Measurements from ENCODE around the gene HS3ST5.

The HS3ST5 gene

DNA sequence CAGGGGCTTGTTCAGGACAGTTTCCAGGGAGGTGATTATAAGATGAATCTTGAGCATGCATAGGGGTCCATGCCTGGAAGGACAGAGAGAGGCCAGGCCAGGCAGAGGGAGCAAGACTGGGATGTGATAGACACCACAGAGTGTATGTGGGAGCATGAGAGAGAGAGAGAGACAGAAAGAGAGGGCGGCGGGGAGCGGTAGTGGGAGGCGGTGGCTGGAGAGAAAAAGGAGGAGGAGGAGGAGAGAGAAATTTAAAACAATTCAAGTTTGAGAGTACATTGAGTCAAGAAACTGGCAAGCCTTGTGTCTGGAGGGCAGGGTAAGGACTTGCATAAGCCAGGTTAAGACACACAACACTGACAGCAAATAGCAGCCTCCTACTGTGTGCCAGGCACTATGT lies 209.0 kb downstream of the HS3ST5 start:
- Histone ChIP-seq H3K9me3 (ENCODE audit: control insufficient read depth, low read length) (no peaks in the 10 kb centered on the region), H3K4me1 (ENCODE audit: control insufficient read depth, insufficient read depth, low read length, poor library complexity, severe bottlenecking) (no peaks in the 10 kb centered on the region), H3K4me3 (ENCODE audit: extremely low read depth, insufficient read depth, low read length, poor library complexity, severe bottlenecking) (no peak overlapping the region), H3K36me3 (ENCODE audit: control insufficient read depth, insufficient read depth, low read length) (peaks cover under 1% of the 10 kb centered on the region), H3K27ac (ENCODE audit: low read depth, low read length, severe bottlenecking) (no peak overlapping the region)
- WGBS, 2 experiments (ENCODE audit: insufficient coverage in 2 of 2): 97% methylated on average over 3 of the region's 4 CpGs; no CpG with 5 or more reads in 1 of the 2 experiments

DNA sequence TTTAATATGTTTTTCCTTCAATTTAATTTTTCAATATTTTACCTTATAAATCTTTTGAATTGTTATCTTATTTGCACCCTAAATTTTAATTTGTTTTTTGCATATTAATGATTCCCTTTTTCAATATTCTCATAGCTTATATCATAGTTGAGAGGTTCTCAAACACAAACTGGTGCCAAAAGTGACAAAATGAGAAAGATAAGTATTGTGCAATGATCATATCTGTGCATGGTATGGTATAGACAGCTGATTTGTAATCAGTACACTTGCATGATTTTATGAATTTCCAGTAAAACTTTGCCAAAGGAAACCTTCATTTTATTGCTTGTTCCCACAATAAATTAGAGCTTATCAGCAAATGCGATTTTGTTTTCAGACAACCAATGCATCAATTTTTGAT lies 210.9 kb downstream of the HS3ST5 start:
- no peak overlapping the region for H3K4me3 ChIP-seq (ENCODE audit: extremely low read depth, insufficient read depth, low read length, poor library complexity, severe bottlenecking)
- H3K4me1 ChIP-seq (ENCODE audit: control insufficient read depth, insufficient read depth, low read length, poor library complexity, severe bottlenecking): no peaks in the 10 kb centered on the region
- H3K9me3 ChIP-seq (ENCODE audit: control insufficient read depth, low read length): no peaks in the 10 kb centered on the region
- H3K36me3 ChIP-seq (ENCODE audit: control insufficient read depth, insufficient read depth, low read length): no peaks in the 10 kb centered on the region
- no peak overlapping the region for H3K27ac ChIP-seq (ENCODE audit: low read depth, low read length, severe bottlenecking)
- WGBS, 2 experiments (ENCODE audit: insufficient coverage in 2 of 2): no CpG with 5 or more reads among the region's 1 CpG

DNA sequence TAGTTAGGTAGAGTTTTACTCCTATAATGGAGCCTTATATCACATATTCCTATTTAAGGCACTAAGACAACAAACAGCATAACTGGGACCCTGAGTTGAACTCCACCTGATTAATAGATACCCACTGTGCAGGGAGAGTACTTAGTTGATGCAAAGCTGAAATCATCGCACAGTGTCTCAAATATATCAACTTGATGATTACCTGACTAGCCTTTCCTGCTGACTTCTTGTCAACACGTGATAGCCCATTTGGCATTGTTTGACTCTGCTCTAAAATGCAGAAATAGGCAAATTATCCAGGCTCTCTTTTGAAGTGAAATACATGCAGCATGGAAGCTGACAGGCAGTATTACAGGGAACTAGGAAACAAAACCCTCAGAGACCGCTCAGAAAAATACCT lies 217.2 kb downstream of the HS3ST5 start:
- H3K27ac ChIP-seq (ENCODE audit: low read depth, low read length, severe bottlenecking): no peak overlapping the region
- H3K9me3 ChIP-seq (ENCODE audit: control insufficient read depth, low read length): no peaks in the 10 kb centered on the region
- H3K4me3 ChIP-seq (ENCODE audit: extremely low read depth, insufficient read depth, low read length, poor library complexity, severe bottlenecking): no peak overlapping the region
- no peaks in the 10 kb centered on the region for H3K36me3 ChIP-seq (ENCODE audit: control insufficient read depth, insufficient read depth, low read length)
- H3K4me1 ChIP-seq (ENCODE audit: control insufficient read depth, insufficient read depth, low read length, poor library complexity, severe bottlenecking): peaks cover 11% of the 10 kb centered on the region
- WGBS, 2 experiments (ENCODE audit: insufficient coverage in 2 of 2): 58 to 72% methylated on average over 3 of the region's 3 CpGs

DNA sequence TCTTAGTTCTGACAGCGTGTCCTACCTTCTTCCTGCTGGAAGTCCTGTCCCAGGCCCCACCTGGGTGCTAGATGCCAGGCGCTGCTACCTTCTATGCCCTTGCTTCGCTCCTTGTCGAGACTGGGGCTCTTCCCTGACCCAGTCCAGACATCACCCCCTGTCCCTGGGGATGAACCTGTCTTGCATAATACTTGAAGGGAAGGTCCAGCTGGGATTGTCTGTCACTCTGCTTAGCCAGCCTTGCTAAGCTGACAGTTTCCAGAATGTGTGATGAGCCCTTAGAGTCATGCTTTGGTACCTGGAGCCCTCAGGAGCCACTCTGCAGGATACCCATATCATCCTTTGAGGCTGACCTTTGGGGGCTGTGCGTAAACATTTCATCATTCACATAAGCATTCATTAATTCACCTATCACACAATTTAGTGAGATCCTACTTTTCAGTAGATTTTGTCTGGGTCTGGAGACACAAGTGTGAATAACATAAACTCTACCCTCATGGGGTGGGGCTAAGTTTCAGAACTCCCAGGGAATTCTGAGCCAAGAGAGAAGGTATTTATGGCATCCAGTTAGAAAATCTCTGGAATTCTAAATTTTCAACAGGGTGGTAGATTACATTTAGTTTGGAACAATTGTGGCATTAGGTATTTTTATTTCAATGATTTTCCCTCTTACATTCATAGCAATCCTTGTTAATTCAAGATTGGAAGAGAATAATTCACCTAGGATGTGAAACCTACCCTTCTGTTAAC lies 220.7 kb downstream of the HS3ST5 start:
- no peak overlapping the region for H3K27ac ChIP-seq (ENCODE audit: low read depth, low read length, severe bottlenecking)
- no peaks in the 10 kb centered on the region for H3K9me3 ChIP-seq (ENCODE audit: control insufficient read depth, low read length)
- WGBS, 2 experiments (ENCODE audit: insufficient coverage in 2 of 2): 63 to 86% methylated on average over 1 to 2 of the region's 5 CpGs

DNA sequence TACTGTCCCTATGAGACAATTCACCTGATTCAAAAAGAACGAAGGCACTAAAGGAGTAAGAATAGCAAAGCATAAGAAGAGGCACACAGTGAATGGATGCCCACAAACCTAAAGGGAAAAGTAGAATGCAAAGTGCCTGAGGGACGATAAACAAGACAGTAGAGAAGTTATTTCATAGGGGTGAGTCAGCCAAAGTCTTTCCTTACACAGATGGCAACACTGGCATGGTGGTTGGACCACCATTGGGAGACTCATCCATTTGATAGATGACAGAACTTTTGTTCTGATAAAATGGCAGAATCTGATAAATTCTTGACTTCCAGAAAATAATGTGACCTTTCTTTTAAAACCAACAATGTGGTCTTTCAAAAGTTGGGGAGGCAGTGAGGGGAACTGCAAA lies 223.8 kb downstream of the HS3ST5 start:
- no peaks in the 10 kb centered on the region for H3K9me3 ChIP-seq (ENCODE audit: control insufficient read depth, low read length)

More for the DNA sequence above, 220.7 kb downstream of the HS3ST5 start:
- Histone ChIP-seq H3K4me3 (ENCODE audit: extremely low read depth, insufficient read depth, low read length, poor library complexity, severe bottlenecking) (no peak overlapping the region), H3K36me3 (ENCODE audit: control insufficient read depth, insufficient read depth, low read length) (no peaks in the 10 kb centered on the region), H3K4me1 (ENCODE audit: control insufficient read depth, insufficient read depth, low read length, poor library complexity, severe bottlenecking) (peaks cover 11% of the 10 kb centered on the region)

DNA sequence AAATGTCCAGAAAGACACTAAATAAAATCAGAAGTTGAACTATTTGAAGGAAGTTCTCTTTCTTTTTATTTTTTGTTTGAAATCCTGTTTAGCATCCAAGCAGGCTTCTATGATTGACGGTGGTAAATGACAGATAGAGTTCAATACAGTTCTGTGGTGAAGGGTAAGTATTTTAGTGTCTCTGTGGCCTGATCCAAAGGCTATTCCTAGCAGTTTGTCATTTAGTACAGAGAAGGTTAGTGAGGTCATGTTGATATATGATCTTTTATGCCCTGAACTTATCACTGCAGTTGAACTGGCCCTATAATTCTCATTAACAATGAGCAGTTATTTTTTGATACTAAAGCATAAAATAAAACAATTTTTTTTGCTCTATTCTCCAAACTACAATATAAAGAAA lies 227.2 kb downstream of the HS3ST5 start:
- no peak overlapping the region for H3K27ac ChIP-seq (ENCODE audit: low read depth, low read length, severe bottlenecking)
- no peak overlapping the region for H3K4me3 ChIP-seq (ENCODE audit: extremely low read depth, insufficient read depth, low read length, poor library complexity, severe bottlenecking)
- no peaks in the 10 kb centered on the region for H3K4me1 ChIP-seq (ENCODE audit: control insufficient read depth, insufficient read depth, low read length, poor library complexity, severe bottlenecking)
- no peaks in the 10 kb centered on the region for H3K9me3 ChIP-seq (ENCODE audit: control insufficient read depth, low read length)
- WGBS, 2 experiments (ENCODE audit: insufficient coverage in 2 of 2): 83 to 88% methylated on average over 1 of the region's 1 CpG
- no peaks in the 10 kb centered on the region for H3K36me3 ChIP-seq (ENCODE audit: control insufficient read depth, insufficient read depth, low read length)

More for the DNA sequence above, 223.8 kb downstream of the HS3ST5 start:
- H3K4me3 ChIP-seq (ENCODE audit: extremely low read depth, insufficient read depth, low read length, poor library complexity, severe bottlenecking): no peak overlapping the region
- H3K27ac ChIP-seq (ENCODE audit: low read depth, low read length, severe bottlenecking): no peak overlapping the region
- no peaks in the 10 kb centered on the region for H3K36me3 ChIP-seq (ENCODE audit: control insufficient read depth, insufficient read depth, low read length)
- H3K4me1 ChIP-seq (ENCODE audit: control insufficient read depth, insufficient read depth, low read length, poor library complexity, severe bottlenecking): peaks cover 11% of the 10 kb centered on the region
- WGBS, 2 experiments (ENCODE audit: insufficient coverage in 2 of 2): 86 to 94% methylated on average over 1 to 2 of the region's 2 CpGs

DNA sequence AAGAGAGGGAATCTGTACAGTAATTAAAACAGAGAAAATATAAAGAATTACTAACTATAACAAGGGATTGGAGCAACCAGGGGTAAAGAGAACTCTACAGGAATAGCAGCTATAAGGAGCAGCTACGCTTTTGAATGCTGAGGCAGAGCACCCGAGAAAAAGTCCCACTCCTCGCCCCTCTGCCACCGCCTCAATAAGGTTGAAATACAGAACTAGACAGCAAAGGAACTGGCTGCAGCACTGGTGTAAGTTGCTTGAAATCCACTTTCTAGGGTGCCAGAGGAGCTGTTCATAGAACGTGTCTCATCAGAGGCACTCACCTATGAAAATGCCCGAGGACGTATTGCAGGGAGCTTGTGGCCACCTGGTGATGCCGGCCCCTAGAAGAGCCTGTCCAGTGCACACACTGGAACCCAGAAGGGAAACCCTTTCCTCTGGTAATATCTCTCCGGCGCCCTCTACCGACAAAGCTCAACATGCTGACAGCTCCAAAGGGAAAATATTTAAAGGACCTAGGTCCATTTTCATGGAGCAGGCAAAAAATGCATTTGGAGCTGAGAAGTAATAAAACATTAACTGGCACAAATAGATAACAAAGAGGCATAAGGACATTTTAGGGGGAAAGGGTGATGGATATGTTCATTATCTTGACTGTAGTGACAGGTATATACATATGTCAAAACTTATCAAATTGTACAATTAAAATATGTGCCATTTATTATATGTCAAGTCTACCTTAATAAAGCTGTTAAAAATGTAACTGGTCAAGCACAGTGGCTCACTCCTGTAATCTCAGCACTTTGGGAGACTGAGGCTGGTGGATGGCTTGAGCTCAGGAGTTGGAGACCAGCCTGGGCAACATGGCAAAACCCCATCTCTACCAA lies 234.5 kb downstream of the HS3ST5 start:
- Histone ChIP-seq H3K4me3 (ENCODE audit: extremely low read depth, insufficient read depth, low read length, poor library complexity, severe bottlenecking) (no peak overlapping the region), H3K36me3 (ENCODE audit: control insufficient read depth, insufficient read depth, low read length) (no peaks in the 10 kb centered on the region), H3K4me1 (ENCODE audit: control insufficient read depth, insufficient read depth, low read length, poor library complexity, severe bottlenecking) (no peaks in the 10 kb centered on the region), H3K27ac (ENCODE audit: low read depth, low read length, severe bottlenecking) (no peak overlapping the region), H3K9me3 (ENCODE audit: control insufficient read depth, low read length) (no peaks in the 10 kb centered on the region)
- WGBS, 2 experiments (ENCODE audit: insufficient coverage in 2 of 2): 45 to 63% methylated on average over 7 to 8 of the region's 11 CpGs

DNA sequence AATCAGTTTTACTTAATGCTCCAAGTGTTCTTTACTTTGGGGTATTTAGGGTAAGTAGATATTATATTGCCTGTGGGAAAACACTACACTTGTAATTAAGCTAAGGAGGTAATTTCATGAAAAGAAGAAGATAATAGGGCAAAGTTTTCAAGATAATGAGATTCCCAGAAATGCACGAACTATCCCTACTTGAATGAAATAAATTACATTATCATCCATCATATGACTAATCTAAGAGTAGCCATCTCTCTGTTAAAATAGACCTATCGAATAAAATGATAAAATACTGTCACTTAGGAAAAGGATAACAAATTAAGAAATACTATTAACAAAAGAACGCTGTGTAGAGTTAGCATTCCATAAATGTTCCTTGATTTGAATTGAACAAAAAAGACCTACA lies 236.8 kb downstream of the HS3ST5 start:
- Histone ChIP-seq H3K4me3 (ENCODE audit: extremely low read depth, insufficient read depth, low read length, poor library complexity, severe bottlenecking) (no peak overlapping the region), H3K36me3 (ENCODE audit: control insufficient read depth, insufficient read depth, low read length) (peaks cover 3% of the 10 kb centered on the region)
- WGBS, 2 experiments (ENCODE audit: insufficient coverage in 2 of 2): no CpG with 5 or more reads among the region's 3 CpGs

DNA sequence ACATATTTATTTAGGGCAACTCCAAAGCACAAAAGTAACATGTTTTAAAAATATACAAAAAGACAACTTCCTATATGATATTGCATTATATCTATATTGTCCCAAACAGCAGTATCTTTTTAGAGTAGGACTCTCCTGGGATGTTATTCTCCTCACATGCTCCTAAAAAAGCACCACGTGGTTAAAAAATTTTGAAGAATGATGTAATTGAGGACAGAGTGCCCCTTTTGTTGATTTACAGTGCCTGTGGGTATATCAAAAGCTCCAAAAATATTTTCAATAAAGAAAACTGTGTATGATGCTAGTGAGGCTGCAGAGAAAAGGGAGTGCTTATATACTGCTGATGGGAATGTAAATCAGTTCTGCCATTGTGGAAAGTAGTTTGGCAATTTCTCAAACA lies 241.6 kb downstream of the HS3ST5 start:
- H3K27ac ChIP-seq (ENCODE audit: low read depth, low read length, severe bottlenecking): no peak overlapping the region
- no peak overlapping the region for H3K4me3 ChIP-seq (ENCODE audit: extremely low read depth, insufficient read depth, low read length, poor library complexity, severe bottlenecking)
- no peaks in the 10 kb centered on the region for H3K4me1 ChIP-seq (ENCODE audit: control insufficient read depth, insufficient read depth, low read length, poor library complexity, severe bottlenecking)
- H3K9me3 ChIP-seq (ENCODE audit: control insufficient read depth, low read length): no peaks in the 10 kb centered on the region
- WGBS, 2 experiments (ENCODE audit: insufficient coverage in 2 of 2): no CpG with 5 or more reads among the region's 1 CpG
- peaks cover 3% of the 10 kb centered on the region for H3K36me3 ChIP-seq (ENCODE audit: control insufficient read depth, insufficient read depth, low read length)

More for the DNA sequence above, 236.8 kb downstream of the HS3ST5 start:
- H3K27ac ChIP-seq (ENCODE audit: low read depth, low read length, severe bottlenecking): no peak overlapping the region
- H3K9me3 ChIP-seq (ENCODE audit: control insufficient read depth, low read length): no peaks in the 10 kb centered on the region
- no peaks in the 10 kb centered on the region for H3K4me1 ChIP-seq (ENCODE audit: control insufficient read depth, insufficient read depth, low read length, poor library complexity, severe bottlenecking)

DNA sequence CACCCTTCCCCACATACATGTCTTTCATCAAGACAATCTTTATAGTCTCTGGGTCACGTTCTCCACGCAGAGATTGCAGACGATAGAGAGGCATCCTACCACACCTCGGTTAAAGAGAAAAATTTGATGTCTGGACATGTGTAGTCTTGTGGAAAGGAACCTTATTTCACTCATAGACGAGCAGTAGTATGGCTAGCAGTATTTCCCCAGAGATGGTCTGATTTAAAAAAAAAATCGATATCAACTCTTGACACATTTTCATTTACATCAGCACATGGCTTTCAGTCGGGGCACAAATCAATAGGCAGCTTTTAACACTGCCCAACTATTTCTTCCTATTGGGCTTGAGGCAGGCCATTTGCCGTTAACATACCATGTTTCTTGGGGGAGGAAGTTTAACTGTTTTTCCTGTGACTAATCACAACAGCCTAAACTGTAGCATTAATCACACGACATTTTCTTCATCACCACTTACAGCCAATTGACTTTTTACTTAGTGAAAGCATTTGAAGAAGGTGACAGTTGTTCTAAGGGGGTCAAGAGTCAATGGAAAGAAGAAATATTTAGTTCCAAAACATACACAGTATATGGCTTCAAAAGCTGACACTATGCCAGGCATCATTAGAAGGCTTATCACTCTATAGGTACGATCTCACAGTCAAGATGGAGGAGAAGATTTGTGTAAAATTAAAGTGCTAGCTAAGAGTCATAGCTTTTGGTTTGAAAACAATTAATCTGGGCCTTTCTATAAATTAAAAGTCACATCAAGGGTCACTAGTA lies 242.4 kb downstream of the HS3ST5 start:
- 89 to 96% methylated on average over 5 to 6 of the region's 10 CpGs for WGBS, 2 experiments (ENCODE audit: insufficient coverage in 2 of 2)
- no peak overlapping the region for H3K4me3 ChIP-seq (ENCODE audit: extremely low read depth, insufficient read depth, low read length, poor library complexity, severe bottlenecking)
- no peaks in the 10 kb centered on the region for H3K4me1 ChIP-seq (ENCODE audit: control insufficient read depth, insufficient read depth, low read length, poor library complexity, severe bottlenecking)
- H3K36me3 ChIP-seq (ENCODE audit: control insufficient read depth, insufficient read depth, low read length): peaks cover 3% of the 10 kb centered on the region
- H3K9me3 ChIP-seq (ENCODE audit: control insufficient read depth, low read length): no peaks in the 10 kb centered on the region
- H3K27ac ChIP-seq (ENCODE audit: low read depth, low read length, severe bottlenecking): no peak overlapping the region
